ENCODE results near the gene PLCD4. TPM values are rescaled to one million over a fixed set of nuclear protein-coding genes. Genes with fewer than 3 reads are reported as not detected.

PLCD4 gene
- total and polyA plus RNA-seq, 2 donors: 0.57 to 0.68 TPM

DNA sequence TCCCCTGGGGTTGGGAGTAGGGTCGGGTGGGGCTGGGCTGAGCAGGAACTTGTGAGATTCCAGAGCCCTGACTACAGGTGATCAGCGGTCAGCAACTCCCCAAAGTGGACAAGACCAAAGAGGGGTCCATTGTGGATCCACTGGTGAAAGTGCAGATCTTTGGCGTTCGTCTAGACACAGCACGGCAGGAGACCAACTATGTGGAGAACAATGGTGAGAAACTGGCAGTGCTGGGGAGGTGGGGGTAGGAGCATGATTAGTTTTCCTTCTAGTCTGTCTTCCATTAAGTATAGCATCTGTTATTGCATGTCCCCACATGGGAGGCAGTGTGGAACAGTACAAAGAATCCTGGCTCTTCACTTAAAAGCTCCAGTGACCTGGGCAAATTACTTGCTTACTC lies 28.0 kb downstream of the PLCD4 start:
- Histone ChIP-seq H3K36me3 (ENCODE audit: control insufficient read depth in 2 of 2, insufficient read depth in 2 of 2, low read length in 1 of 2) (peaks cover 62 to 65% of the 10 kb centered on the region in 2 donors), H3K4me3 (ENCODE audit: low read length in 2 of 2) (no peak overlapping the region), H3K27me3 (ENCODE audit: control insufficient read depth in 2 of 2, insufficient read depth in 1 of 2, low read length in 1 of 2) (no peaks in the 10 kb centered on the region), H3K27ac (ENCODE audit: low read depth in 1 of 2, low read length in 1 of 2) (no peak overlapping the region), H3K9me3 (ENCODE audit: control insufficient read depth in 2 of 2, insufficient read depth in 1 of 2, low read length in 1 of 2) (no peaks in the 10 kb centered on the region), H3K4me1 (ENCODE audit: control insufficient read depth in 2 of 2, insufficient read depth in 2 of 2, low read length in 2 of 2) (no peaks in the 10 kb centered on the region)
- 97% methylated on average over 5 of the region's 5 CpGs for WGBS
- DNase-seq (ENCODE audit: low read depth in 6 of 9, low spot score in 9 of 9): no peak

DNA sequence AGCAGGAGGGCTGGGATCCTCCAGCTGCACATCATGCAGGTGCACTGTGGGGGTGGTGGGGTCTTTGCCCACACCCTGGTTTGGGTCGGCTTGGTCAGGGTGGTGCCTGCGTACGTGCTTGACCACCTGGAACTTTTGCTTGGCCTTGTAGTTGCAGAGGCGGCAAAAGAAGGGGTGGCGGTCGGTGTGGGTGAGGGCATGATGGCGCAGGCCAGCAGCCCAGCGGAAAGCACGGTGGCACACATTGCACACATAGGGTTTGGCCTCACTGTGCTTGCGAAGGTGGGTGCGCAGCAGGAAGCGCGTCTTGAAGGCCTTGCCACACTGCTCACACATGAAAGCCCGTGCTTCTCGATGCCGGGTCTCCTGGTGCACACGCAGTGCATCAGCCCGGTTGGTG lies 30.7 kb downstream of the PLCD4 start:
- DNase-seq (ENCODE audit: low read depth in 6 of 9, low spot score in 9 of 9): no peak

DNA sequence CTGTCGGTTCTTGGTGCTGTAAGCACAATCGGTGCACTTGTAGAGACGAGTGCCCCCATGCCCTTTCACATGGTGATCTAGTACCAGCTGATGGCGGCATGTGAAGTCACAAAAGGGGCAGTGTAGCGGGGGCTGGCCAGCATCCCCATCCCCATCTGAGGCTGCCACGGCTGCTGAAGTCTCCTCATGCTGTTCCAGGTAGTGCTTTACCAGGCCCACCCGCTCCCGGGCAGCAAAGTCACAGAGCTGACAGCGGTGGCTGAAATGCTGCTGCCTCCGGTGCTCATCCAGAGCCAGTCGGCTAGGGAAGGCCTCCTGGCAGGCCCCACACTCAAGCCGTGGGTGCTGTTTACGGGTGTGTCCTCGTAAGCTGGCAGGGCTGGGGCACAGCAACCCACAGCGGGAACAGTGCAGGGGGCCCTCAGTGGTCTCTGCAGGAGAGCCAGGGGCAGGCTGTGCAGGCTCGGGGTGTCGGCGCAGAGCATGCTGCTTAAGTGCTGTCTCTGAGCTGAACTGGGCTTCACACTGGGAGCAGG lies 34.5 kb downstream of the PLCD4 start:
- DNase-seq (ENCODE audit: low read depth in 6 of 9, low spot score in 9 of 9): no peak
- Histone ChIP-seq H3K4me1 (ENCODE audit: control insufficient read depth in 2 of 2, insufficient read depth in 2 of 2, low read length in 2 of 2) (no peaks in the 10 kb centered on the region), H3K27ac (ENCODE audit: low read depth in 1 of 2, low read length in 1 of 2) (no peak overlapping the region), H3K4me3 (ENCODE audit: low read length in 2 of 2) (no peak overlapping the region), H3K36me3 (ENCODE audit: control insufficient read depth in 2 of 2, insufficient read depth in 2 of 2, low read length in 1 of 2) (peaks cover 79 to 88% of the 10 kb centered on the region in 2 donors), H3K27me3 (ENCODE audit: control insufficient read depth in 2 of 2, insufficient read depth in 1 of 2, low read length in 1 of 2) (no peaks in the 10 kb centered on the region), H3K9me3 (ENCODE audit: control insufficient read depth in 2 of 2, insufficient read depth in 1 of 2, low read length in 1 of 2) (no peaks in the 10 kb centered on the region)
- 97% methylated on average over 18 of the region's 18 CpGs for WGBS

More for the DNA sequence above, 30.7 kb downstream of the PLCD4 start:
- Histone ChIP-seq H3K9me3 (ENCODE audit: control insufficient read depth in 2 of 2, insufficient read depth in 1 of 2, low read length in 1 of 2) (no peaks in the 10 kb centered on the region), H3K27me3 (ENCODE audit: control insufficient read depth in 2 of 2, insufficient read depth in 1 of 2, low read length in 1 of 2) (no peaks in the 10 kb centered on the region), H3K4me3 (ENCODE audit: low read length in 2 of 2) (no peak overlapping the region), H3K36me3 (ENCODE audit: control insufficient read depth in 2 of 2, insufficient read depth in 2 of 2, low read length in 1 of 2) (peaks cover 80 to 87% of the 10 kb centered on the region in 2 donors), H3K4me1 (ENCODE audit: control insufficient read depth in 2 of 2, insufficient read depth in 2 of 2, low read length in 2 of 2) (no peaks in the 10 kb centered on the region), H3K27ac (ENCODE audit: low read depth in 1 of 2, low read length in 1 of 2) (no peak overlapping the region)
- WGBS: 98% methylated on average over 18 of the region's 18 CpGs

DNA sequence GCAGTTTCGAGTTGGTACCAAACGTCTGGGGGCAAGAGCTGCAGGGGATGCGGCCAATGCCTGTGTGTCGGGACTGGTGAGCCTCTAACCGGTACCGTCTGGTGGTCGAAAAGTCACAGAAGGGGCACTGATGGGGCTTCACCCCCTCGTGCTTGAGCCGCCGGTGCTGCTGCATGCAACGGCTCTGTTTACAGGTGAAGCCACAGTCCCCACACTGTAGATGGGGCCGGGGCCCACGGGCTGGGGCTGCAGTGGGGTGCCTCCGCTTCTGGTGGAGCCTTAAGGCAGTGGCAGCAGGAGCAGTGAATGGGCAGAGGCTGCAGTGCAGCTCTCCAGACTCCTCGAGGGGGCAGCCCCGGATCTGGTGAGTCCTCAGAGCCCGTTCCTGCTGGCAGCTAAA lies 35.1 kb downstream of the PLCD4 start:
- Histone ChIP-seq H3K27me3 (ENCODE audit: control insufficient read depth in 2 of 2, insufficient read depth in 1 of 2, low read length in 1 of 2) (no peaks in the 10 kb centered on the region), H3K4me1 (ENCODE audit: control insufficient read depth in 2 of 2, insufficient read depth in 2 of 2, low read length in 2 of 2) (no peaks in the 10 kb centered on the region), H3K27ac (ENCODE audit: low read depth in 1 of 2, low read length in 1 of 2) (no peak overlapping the region), H3K9me3 (ENCODE audit: control insufficient read depth in 2 of 2, insufficient read depth in 1 of 2, low read length in 1 of 2) (no peaks in the 10 kb centered on the region), H3K36me3 (ENCODE audit: control insufficient read depth in 2 of 2, insufficient read depth in 2 of 2, low read length in 1 of 2) (peaks cover 78 to 88% of the 10 kb centered on the region in 2 donors), H3K4me3 (ENCODE audit: low read length in 2 of 2) (no peak overlapping the region)
- 97% methylated on average over 17 of the region's 17 CpGs for WGBS
- DNase-seq (ENCODE audit: low read depth in 6 of 9, low spot score in 9 of 9): no peak

DNA sequence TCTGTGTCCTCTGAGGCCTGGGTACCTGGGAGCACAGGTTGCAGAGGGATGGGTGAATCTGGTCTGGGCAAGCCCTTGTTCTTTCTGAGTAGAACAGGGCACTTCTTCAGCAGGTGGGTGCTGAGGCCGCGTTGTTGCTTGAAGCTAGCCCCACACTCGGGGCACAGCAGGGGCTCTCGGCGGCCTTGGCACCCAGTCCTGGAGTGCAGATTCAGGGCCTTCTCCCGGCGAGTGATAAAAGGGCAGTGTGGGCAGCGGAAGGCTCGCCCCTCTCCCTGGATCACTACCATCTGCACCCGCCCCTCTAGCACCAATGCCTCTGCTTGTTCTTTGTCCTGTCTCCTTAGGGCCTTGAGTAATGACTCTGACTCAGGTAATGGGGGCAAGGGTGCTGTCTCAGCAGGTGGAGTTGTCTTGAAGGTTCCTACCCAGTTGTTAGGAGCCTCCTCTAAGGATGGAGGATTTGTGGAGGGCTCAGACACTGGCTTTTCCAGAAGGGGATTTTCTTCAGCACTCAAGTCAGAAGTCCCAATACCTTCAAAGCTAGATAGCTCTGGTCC lies 36.1 kb downstream of the PLCD4 start:
- H3K4me1 ChIP-seq (ENCODE audit: control insufficient read depth in 2 of 2, insufficient read depth in 2 of 2, low read length in 2 of 2): no peaks in the 10 kb centered on the region
- peaks cover 77 to 87% of the 10 kb centered on the region in 2 donors for H3K36me3 ChIP-seq (ENCODE audit: control insufficient read depth in 2 of 2, insufficient read depth in 2 of 2, low read length in 1 of 2)
- no peak overlapping the region for H3K4me3 ChIP-seq (ENCODE audit: low read length in 2 of 2)
- 98% methylated on average over 10 of the region's 10 CpGs for WGBS
- no peaks in the 10 kb centered on the region for H3K9me3 ChIP-seq (ENCODE audit: control insufficient read depth in 2 of 2, insufficient read depth in 1 of 2, low read length in 1 of 2)
- no peak for DNase-seq (ENCODE audit: low read depth in 6 of 9, low spot score in 9 of 9)
- H3K27me3 ChIP-seq (ENCODE audit: control insufficient read depth in 2 of 2, insufficient read depth in 1 of 2, low read length in 1 of 2): no peaks in the 10 kb centered on the region
- no peak overlapping the region for H3K27ac ChIP-seq (ENCODE audit: low read depth in 1 of 2, low read length in 1 of 2)

DNA sequence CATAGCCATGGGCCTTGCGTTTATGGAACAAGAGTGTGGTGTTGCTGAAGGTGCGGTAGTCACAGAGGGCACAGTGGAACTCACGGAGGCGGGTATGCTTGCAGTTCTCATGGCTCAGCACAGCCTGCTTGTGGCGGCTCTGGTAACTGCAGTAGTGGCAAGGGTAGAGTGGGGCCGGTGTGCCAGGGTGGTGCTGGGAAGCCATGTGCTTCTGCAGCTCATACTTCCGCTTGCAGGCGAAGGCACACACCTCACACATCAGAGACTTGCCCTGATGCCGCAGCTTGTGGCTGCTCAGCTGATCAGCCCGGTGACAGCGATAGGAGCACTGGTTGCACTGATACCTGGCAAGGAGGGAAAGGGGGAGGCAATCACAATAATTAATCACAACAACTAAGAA lies 37.0 kb downstream of the PLCD4 start:
- Histone ChIP-seq H3K36me3 (ENCODE audit: control insufficient read depth in 2 of 2, insufficient read depth in 2 of 2, low read length in 1 of 2) (peaks cover 80 to 89% of the 10 kb centered on the region in 2 donors), H3K4me1 (ENCODE audit: control insufficient read depth in 2 of 2, insufficient read depth in 2 of 2, low read length in 2 of 2) (no peaks in the 10 kb centered on the region), H3K4me3 (ENCODE audit: low read length in 2 of 2) (no peak overlapping the region), H3K9me3 (ENCODE audit: control insufficient read depth in 2 of 2, insufficient read depth in 1 of 2, low read length in 1 of 2) (no peaks in the 10 kb centered on the region), H3K27me3 (ENCODE audit: control insufficient read depth in 2 of 2, insufficient read depth in 1 of 2, low read length in 1 of 2) (no peaks in the 10 kb centered on the region), H3K27ac (ENCODE audit: low read depth in 1 of 2, low read length in 1 of 2) (no peak overlapping the region)
- 98% methylated on average over 11 of the region's 11 CpGs for WGBS
- DNase-seq (ENCODE audit: low read depth in 6 of 9, low spot score in 9 of 9): no peak

DNA sequence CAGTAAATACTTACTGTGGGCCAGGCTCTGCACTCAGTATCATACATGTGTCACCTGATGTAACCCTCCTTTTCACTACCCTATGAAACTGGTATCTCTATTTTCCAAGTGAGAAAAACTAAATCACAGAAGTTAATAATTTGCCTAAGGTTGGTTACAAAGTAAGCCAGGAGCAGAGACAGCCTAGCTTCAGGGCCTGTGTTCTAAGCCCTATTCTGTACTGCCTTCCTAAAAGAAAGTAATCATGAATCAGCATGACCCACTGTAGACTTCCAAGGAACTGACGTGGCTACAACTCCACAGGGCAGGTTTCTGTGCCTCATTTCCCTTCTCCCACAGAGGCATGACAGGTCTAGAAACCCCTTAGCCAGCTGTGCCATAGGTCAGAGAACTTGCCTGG lies 37.4 kb downstream of the PLCD4 start:
- Histone ChIP-seq H3K36me3 (ENCODE audit: control insufficient read depth in 2 of 2, insufficient read depth in 2 of 2, low read length in 1 of 2) (peaks cover 78 to 91% of the 10 kb centered on the region in 2 donors), H3K4me3 (ENCODE audit: low read length in 2 of 2) (no peak overlapping the region), H3K27ac (ENCODE audit: low read depth in 1 of 2, low read length in 1 of 2) (no peak overlapping the region), H3K9me3 (ENCODE audit: control insufficient read depth in 2 of 2, insufficient read depth in 1 of 2, low read length in 1 of 2) (no peaks in the 10 kb centered on the region), H3K4me1 (ENCODE audit: control insufficient read depth in 2 of 2, insufficient read depth in 2 of 2, low read length in 2 of 2) (no peaks in the 10 kb centered on the region), H3K27me3 (ENCODE audit: control insufficient read depth in 2 of 2, insufficient read depth in 1 of 2, low read length in 1 of 2) (no peaks in the 10 kb centered on the region)
- 98% methylated on average over 1 of the region's 1 CpG for WGBS
- no peak for DNase-seq (ENCODE audit: low read depth in 6 of 9, low spot score in 9 of 9)

DNA sequence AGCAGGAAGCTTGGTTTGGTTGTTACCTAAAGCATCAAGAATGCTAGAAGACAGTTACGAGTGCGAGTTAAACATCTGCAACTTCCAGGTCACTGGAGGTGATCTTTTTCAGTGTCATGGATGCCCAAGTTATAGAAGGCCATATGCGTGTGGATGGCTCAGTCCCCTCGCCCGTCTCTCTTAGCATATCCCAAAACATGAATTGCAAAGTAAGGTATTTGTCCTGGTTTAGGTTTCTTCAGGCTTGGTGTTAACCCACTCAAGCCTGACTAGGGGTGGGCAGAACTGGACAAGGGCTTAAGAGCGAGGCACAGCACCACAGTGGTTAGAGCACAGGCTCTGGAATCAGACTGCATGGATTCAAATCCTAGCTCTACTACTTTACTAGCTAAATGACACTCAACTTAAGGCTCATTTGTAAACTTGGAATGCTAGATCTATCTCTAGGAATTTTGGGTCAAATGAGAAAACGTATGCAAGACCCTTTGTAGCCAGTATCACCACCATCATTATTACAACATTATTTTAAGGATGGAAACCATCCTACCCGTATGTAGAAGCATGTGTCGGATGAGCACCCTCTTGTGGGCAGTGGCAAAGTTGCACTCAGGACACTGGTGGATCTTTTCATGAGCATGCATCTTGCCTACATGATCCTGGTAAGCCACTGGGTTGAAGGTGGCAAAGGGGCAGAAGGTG lies 40.5 kb downstream of the PLCD4 start:
- DNase-seq (ENCODE audit: low read depth in 6 of 9, low spot score in 9 of 9): peak in 7 of 9 donors; percentile 27 to 74 (median 42)
- 83% methylated on average over 9 of the region's 9 CpGs for WGBS
- Histone ChIP-seq H3K9me3 (ENCODE audit: control insufficient read depth in 2 of 2, insufficient read depth in 1 of 2, low read length in 1 of 2) (no peaks in the 10 kb centered on the region), H3K4me1 (ENCODE audit: control insufficient read depth in 2 of 2, insufficient read depth in 2 of 2, low read length in 2 of 2) (no peaks in the 10 kb centered on the region), H3K36me3 (ENCODE audit: control insufficient read depth in 2 of 2, insufficient read depth in 2 of 2, low read length in 1 of 2) (peaks cover 65 to 87% of the 10 kb centered on the region in 2 donors), H3K4me3 (ENCODE audit: low read length in 2 of 2) (no peak overlapping the region), H3K27ac (ENCODE audit: low read depth in 1 of 2, low read length in 1 of 2) (no peak overlapping the region), H3K27me3 (ENCODE audit: control insufficient read depth in 2 of 2, insufficient read depth in 1 of 2, low read length in 1 of 2) (no peaks in the 10 kb centered on the region)

DNA sequence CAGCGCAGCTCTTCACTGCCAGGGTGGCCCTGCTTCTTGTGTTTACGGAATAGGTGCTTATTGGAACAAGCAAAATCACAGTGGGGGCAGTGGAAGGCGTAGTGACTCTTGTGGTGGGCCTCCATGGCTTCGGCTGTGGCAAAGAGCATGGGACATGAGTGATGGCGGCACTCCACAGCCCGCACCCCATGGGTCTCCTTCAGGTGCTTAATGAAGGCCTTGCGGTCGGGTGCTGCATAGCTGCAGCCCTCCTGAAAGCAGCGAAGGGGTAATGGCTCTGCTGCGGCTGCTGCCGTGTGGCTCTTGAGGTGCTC lies 41.0 kb downstream of the PLCD4 start:
- 96% methylated on average over 11 of the region's 11 CpGs for WGBS

More for the DNA sequence above, 41.0 kb downstream of the PLCD4 start:
- H3K4me1 ChIP-seq (ENCODE audit: control insufficient read depth in 2 of 2, insufficient read depth in 2 of 2, low read length in 2 of 2): no peaks in the 10 kb centered on the region
- H3K9me3 ChIP-seq (ENCODE audit: control insufficient read depth in 2 of 2, insufficient read depth in 1 of 2, low read length in 1 of 2): no peaks in the 10 kb centered on the region
- DNase-seq (ENCODE audit: low read depth in 6 of 9, low spot score in 9 of 9): no peak
- H3K27ac ChIP-seq (ENCODE audit: low read depth in 1 of 2, low read length in 1 of 2): no peak overlapping the region
- H3K4me3 ChIP-seq (ENCODE audit: low read length in 2 of 2): no peak overlapping the region
- H3K36me3 ChIP-seq (ENCODE audit: control insufficient read depth in 2 of 2, insufficient read depth in 2 of 2, low read length in 1 of 2): peaks cover 61 to 84% of the 10 kb centered on the region in 2 donors
- no peaks in the 10 kb centered on the region for H3K27me3 ChIP-seq (ENCODE audit: control insufficient read depth in 2 of 2, insufficient read depth in 1 of 2, low read length in 1 of 2)

Data from thymus (tissue), 11 donors.